PC-3 (cell line): ENCODE measurements around the gene HLA-DRB5.

Experiments
- EZH2 ChIP-seq: fragments of 300-600 bp; sonication (generic); IDR thresholded peaks from one replicate; pipeline ENCODE4 v1.6.1; 2017; ENCODE audit warnings: antibody characterized with exemption, mild to moderate bottlenecking, low read length; ENCODE audit not compliant: unreplicated experiment
- EZH2phosphoT487 ChIP-seq: fragments of 300-600 bp; sonication (generic); IDR thresholded peaks from 2 replicates; pipeline ENCODE4 v1.6.1; 2018; ENCODE audit warnings: mild to moderate bottlenecking, antibody characterized with exemption, low read length, borderline replicate concordance
- TF ChIP-seq, protein P1 (sequence below): fragments of 300-600 bp; sonication (generic); conservative IDR thresholded peaks from 2 replicates; pipeline ENCODE4 v1.5.1; 2017; ENCODE audit warnings: antibody characterized with exemption, low read depth, mild to moderate bottlenecking, low read length

DNA sequence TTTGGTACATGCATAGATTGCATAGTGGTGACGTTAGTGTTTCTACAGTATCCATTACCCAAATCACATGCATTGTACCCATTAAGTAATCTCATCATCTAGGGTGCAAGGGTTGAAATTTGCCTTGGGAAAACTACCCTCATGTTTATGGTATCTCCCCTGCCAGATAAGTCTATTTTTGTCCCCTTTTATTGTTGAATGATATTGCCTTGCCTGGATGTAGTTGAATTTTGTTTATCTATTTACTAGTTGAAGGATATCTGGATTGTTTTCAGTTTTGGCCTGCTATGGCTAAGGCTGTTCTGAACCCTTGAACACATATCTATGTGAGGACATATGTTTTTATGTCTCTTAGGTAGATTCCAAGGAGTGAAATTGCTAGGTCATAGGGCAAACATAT is 46.2 kb upstream of the HLA-DRB5 start:
- TF ChIP-seq EZH2 (no peak), EZH2phosphoT487 (no peak)
- TF ChIP-seq, protein P1, sequence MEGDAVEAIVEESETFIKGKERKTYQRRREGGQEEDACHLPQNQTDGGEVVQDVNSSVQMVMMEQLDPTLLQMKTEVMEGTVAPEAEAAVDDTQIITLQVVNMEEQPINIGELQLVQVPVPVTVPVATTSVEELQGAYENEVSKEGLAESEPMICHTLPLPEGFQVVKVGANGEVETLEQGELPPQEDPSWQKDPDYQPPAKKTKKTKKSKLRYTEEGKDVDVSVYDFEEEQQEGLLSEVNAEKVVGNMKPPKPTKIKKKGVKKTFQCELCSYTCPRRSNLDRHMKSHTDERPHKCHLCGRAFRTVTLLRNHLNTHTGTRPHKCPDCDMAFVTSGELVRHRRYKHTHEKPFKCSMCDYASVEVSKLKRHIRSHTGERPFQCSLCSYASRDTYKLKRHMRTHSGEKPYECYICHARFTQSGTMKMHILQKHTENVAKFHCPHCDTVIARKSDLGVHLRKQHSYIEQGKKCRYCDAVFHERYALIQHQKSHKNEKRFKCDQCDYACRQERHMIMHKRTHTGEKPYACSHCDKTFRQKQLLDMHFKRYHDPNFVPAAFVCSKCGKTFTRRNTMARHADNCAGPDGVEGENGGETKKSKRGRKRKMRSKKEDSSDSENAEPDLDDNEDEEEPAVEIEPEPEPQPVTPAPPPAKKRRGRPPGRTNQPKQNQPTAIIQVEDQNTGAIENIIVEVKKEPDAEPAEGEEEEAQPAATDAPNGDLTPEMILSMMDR: no peak
